Gastrocnemius medialis (tissue), 4 donors: ENCODE results near the gene CAMK4.

ENCODE experiments used
- POLR2A ChIP-seq, 2 donors: fragments of 450-650 bp; IDR thresholded peaks; one replicate each; pipeline ENCODE4 v1.6.1; 2017; ENCODE audit warnings: antibody characterized with exemption in 2 of 2, mild to moderate bottlenecking in 2 of 2, moderate library complexity in 2 of 2
- TF ChIP-seq, protein P1 (sequence below), 5 experiments: fragments of 450-650 bp in 3 of 5; fragments of 200-600 bp in 2 of 5; sonication (generic) in 2 of 5; IDR thresholded peaks in 4 of 5; conservative IDR thresholded peaks in 1 of 5; 1 replicate in 4 of 5; 2 replicates in 1 of 5; pipeline ENCODE4 v1.5.1; 2016 to 2019; ENCODE audit warnings: antibody characterized with exemption in 5 of 5, mild to moderate bottlenecking in 3 of 5, moderate library complexity in 3 of 5

DNA sequence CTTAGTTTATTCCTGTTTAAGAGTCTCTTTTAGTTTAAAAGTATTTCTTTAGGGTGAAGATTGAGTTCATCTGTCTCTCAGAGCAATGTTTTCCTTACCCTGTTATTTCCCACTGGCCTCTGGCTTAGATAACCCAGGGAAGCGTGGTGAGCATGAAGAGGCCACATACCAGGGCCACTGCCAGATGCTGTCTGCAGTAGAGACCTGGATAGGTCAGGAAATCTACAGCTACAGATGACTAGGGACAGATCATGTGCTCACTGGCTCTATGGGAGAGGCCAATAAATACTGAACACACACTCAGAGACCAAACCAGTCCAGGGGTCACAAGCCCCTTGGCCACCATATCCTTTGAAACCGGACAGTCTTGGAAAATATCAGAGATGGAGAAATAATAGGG, 136.0 kb downstream of the CAMK4 start:
- TF ChIP-seq, protein P1, sequence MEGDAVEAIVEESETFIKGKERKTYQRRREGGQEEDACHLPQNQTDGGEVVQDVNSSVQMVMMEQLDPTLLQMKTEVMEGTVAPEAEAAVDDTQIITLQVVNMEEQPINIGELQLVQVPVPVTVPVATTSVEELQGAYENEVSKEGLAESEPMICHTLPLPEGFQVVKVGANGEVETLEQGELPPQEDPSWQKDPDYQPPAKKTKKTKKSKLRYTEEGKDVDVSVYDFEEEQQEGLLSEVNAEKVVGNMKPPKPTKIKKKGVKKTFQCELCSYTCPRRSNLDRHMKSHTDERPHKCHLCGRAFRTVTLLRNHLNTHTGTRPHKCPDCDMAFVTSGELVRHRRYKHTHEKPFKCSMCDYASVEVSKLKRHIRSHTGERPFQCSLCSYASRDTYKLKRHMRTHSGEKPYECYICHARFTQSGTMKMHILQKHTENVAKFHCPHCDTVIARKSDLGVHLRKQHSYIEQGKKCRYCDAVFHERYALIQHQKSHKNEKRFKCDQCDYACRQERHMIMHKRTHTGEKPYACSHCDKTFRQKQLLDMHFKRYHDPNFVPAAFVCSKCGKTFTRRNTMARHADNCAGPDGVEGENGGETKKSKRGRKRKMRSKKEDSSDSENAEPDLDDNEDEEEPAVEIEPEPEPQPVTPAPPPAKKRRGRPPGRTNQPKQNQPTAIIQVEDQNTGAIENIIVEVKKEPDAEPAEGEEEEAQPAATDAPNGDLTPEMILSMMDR (IDR thresholded peaks at IDR 0.05 in 4 of 5, conservative IDR thresholded peaks at IDR 0.05 in 1 of 5): no peak
- no peak for TF ChIP-seq POLR2A (IDR thresholded peaks at IDR 0.05)
